ENCODE data around the gene MED9. TPM values are rescaled to one million over a fixed set of nuclear protein-coding genes. Genes with fewer than 3 reads are reported as not detected.

MED9 gene
- total and polyA plus RNA-seq, 2 donors (not counting 1 experiment from before 2014, with no cell fraction given): 10.5 to 11.7 TPM

DNA sequence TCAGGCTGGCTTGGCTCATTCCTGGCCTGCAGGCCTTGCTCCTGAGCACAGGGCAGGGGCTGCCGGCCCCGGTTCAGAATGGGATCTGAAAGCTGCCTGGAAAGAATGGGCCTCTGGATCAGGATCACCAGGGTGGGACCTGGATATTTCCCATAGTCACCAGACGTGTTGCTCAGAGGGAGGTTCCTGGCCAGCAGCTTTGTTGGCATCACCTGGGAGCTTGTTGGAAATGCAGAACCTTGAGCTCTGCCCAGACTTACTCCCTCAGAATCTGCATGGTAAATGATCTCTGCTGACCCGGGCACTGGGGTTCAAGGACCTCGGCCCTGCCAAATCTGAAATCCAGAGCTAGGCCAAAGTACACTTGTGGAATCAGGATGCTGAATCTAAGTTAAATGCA lies 29.5 kb upstream of the MED9 start:
- TF ChIP-seq EZH2 (IDR thresholded peaks at IDR 0.05; ENCODE audit: low read length, missing control alignments): no peak
- TF ChIP-seq, protein P1, sequence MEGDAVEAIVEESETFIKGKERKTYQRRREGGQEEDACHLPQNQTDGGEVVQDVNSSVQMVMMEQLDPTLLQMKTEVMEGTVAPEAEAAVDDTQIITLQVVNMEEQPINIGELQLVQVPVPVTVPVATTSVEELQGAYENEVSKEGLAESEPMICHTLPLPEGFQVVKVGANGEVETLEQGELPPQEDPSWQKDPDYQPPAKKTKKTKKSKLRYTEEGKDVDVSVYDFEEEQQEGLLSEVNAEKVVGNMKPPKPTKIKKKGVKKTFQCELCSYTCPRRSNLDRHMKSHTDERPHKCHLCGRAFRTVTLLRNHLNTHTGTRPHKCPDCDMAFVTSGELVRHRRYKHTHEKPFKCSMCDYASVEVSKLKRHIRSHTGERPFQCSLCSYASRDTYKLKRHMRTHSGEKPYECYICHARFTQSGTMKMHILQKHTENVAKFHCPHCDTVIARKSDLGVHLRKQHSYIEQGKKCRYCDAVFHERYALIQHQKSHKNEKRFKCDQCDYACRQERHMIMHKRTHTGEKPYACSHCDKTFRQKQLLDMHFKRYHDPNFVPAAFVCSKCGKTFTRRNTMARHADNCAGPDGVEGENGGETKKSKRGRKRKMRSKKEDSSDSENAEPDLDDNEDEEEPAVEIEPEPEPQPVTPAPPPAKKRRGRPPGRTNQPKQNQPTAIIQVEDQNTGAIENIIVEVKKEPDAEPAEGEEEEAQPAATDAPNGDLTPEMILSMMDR (conservative IDR thresholded peaks at IDR 0.05 in 1 of 2, IDR thresholded peaks at IDR 0.05 in 1 of 2; ENCODE audit: low read depth in 1 of 2, low read length in 2 of 2): no peak
- DNase-seq (ENCODE audit: low read depth in 2 of 2): no peak
- Histone ChIP-seq H3K9me3 (ENCODE audit: control insufficient read depth, insufficient read depth, low read depth, low read length) (no peaks in the 10 kb centered on the region), H3K4me1 (ENCODE audit: control insufficient read depth, extremely low read depth, insufficient read depth, low read length) (peaks cover 16% of the 10 kb centered on the region), H3K4me2 (ENCODE audit: extremely low read depth, insufficient read depth, low read length) (no peak overlapping the region), H2AFZ (ENCODE audit: low read length) (no peak overlapping the region), H3K27ac (ENCODE audit: insufficient read depth, low read length) (no peak overlapping the region), H3K79me2 (ENCODE audit: control insufficient read depth, insufficient read depth, low read length) (no peaks in the 10 kb centered on the region), H3K36me3 (ENCODE audit: control insufficient read depth, insufficient read depth, low read length) (no peaks in the 10 kb centered on the region), H3K27me3 (ENCODE audit: control insufficient read depth, insufficient read depth, low read length) (peaks cover 9% of the 10 kb centered on the region), H4K20me1 (ENCODE audit: control insufficient read depth, extremely low read depth, insufficient read depth, low read length) (no peaks in the 10 kb centered on the region), H3K4me3 (replicated peaks in 1 of 4; ENCODE audit: control extremely low read depth in 1 of 4, insufficient read depth in 1 of 4, low read depth in 3 of 4, low read length in 4 of 4) (no peak overlapping the region), H3K9ac (ENCODE audit: insufficient read depth, low read length) (no peak overlapping the region)

DNA sequence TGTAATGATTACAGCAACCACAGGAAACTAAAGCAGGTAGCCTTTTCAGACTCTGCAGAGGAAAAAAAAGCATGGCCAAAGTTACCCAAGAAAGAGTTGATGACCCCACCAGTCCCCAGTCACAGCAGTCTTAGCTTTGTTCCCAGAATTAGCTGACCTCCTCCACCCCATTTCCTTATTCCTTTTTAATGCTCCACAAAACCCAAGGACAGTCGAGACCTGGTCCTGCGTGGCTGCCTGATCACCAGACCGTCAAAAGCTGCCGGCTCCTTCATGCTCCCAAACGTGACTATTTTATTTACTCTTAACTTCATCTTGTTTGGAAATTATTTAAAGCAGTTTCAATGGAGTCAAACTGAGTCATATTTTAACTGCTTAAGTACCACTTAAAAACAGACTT lies 28.7 kb upstream of the MED9 start:
- TF ChIP-seq EZH2 (IDR thresholded peaks at IDR 0.05; ENCODE audit: low read length, missing control alignments): no peak
- TF ChIP-seq, protein P1 (conservative IDR thresholded peaks at IDR 0.05 in 1 of 2, IDR thresholded peaks at IDR 0.05 in 1 of 2; ENCODE audit: low read depth in 1 of 2, low read length in 2 of 2): no peak
- Histone ChIP-seq H3K79me2 (ENCODE audit: control insufficient read depth, insufficient read depth, low read length) (no peaks in the 10 kb centered on the region), H3K4me2 (ENCODE audit: extremely low read depth, insufficient read depth, low read length) (no peak overlapping the region), H2AFZ (ENCODE audit: low read length) (no peak overlapping the region), H3K4me1 (ENCODE audit: control insufficient read depth, extremely low read depth, insufficient read depth, low read length) (peaks cover 16% of the 10 kb centered on the region), H3K9me3 (ENCODE audit: control insufficient read depth, insufficient read depth, low read depth, low read length) (no peaks in the 10 kb centered on the region), H3K27me3 (ENCODE audit: control insufficient read depth, insufficient read depth, low read length) (peaks cover 12% of the 10 kb centered on the region), H3K9ac (ENCODE audit: insufficient read depth, low read length) (no peak overlapping the region), H3K4me3 (replicated peaks in 1 of 4; ENCODE audit: control extremely low read depth in 1 of 4, insufficient read depth in 1 of 4, low read depth in 3 of 4, low read length in 4 of 4) (no peak overlapping the region), H3K36me3 (ENCODE audit: control insufficient read depth, insufficient read depth, low read length) (no peaks in the 10 kb centered on the region), H3K27ac (ENCODE audit: insufficient read depth, low read length) (no peak overlapping the region), H4K20me1 (ENCODE audit: control insufficient read depth, extremely low read depth, insufficient read depth, low read length) (no peaks in the 10 kb centered on the region)
- peak in 1 of 2 donors; percentile 18 for DNase-seq (ENCODE audit: low read depth in 2 of 2)

DNA sequence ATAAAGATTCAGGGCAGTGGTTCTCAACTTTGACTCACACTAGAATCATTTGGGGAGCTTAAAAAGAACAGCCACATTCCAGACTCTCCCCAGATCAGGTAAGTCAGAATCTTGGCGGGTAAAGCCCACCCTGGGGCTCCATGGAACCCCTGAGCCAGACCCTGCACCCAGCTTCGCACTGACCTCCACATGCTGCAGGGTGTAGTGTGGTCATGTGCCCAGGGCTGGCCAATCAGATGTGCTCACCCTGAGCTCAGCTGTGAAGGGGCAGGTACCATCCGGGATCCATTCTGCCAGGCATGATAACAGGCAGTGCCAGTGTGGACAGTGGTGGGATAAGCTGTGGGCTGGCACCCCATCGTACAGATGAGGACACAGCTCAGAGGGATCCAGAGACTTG lies 28.1 kb upstream of the MED9 start:
- H3K4me1 ChIP-seq (ENCODE audit: control insufficient read depth, extremely low read depth, insufficient read depth, low read length): peaks cover 16% of the 10 kb centered on the region
- no peak for DNase-seq (ENCODE audit: low read depth in 2 of 2)
- no peaks in the 10 kb centered on the region for H3K36me3 ChIP-seq (ENCODE audit: control insufficient read depth, insufficient read depth, low read length)
- no peaks in the 10 kb centered on the region for H3K79me2 ChIP-seq (ENCODE audit: control insufficient read depth, insufficient read depth, low read length)
- H3K9me3 ChIP-seq (ENCODE audit: control insufficient read depth, insufficient read depth, low read depth, low read length): no peaks in the 10 kb centered on the region
- H3K4me2 ChIP-seq (ENCODE audit: extremely low read depth, insufficient read depth, low read length): no peak overlapping the region
- H3K9ac ChIP-seq (ENCODE audit: insufficient read depth, low read length): no peak overlapping the region
- no peak overlapping the region for H3K27ac ChIP-seq (ENCODE audit: insufficient read depth, low read length)
- TF ChIP-seq, protein P1 (conservative IDR thresholded peaks at IDR 0.05 in 1 of 2, IDR thresholded peaks at IDR 0.05 in 1 of 2; ENCODE audit: low read depth in 1 of 2, low read length in 2 of 2): no peak
- TF ChIP-seq EZH2 (IDR thresholded peaks at IDR 0.05; ENCODE audit: low read length, missing control alignments): no peak
- H3K27me3 ChIP-seq (ENCODE audit: control insufficient read depth, insufficient read depth, low read length): peaks cover 13% of the 10 kb centered on the region
- H3K4me3 ChIP-seq (replicated peaks in 1 of 4; ENCODE audit: control extremely low read depth in 1 of 4, insufficient read depth in 1 of 4, low read depth in 3 of 4, low read length in 4 of 4): no peak overlapping the region
- no peak overlapping the region for H2AFZ ChIP-seq (ENCODE audit: low read length)
- no peaks in the 10 kb centered on the region for H4K20me1 ChIP-seq (ENCODE audit: control insufficient read depth, extremely low read depth, insufficient read depth, low read length)

Measured in fibroblast of lung (primary cell).